GM04503 (cell line): ENCODE data around the gene LCE1F.

Source experiments
- DNase-seq: peaks from one replicate; pipeline ENCODE4 v3.0.0-alpha.2; 2012; ENCODE audit warnings: low read depth

LCE1F gene

GRCh38 chr1:152776361-152776760 lies 1.4 kb downstream of the LCE1F start:
- DNase-seq: no peak

- DNase-seq: no peak
Measured at GRCh38 chr1:152777510-152778137, 2.7 kb downstream of the LCE1F start.

- DNase-seq: no peak
Measured at GRCh38 chr1:152783095-152783494, 8.2 kb downstream of the LCE1F start.

- DNase-seq: no peak
Measured at GRCh38 chr1:152786077-152786476, 11.1 kb downstream of the LCE1F start, which contains the start of gene LCE1E. Gene LCE1E (plus strand): TSS chr1:152786257. CDS start chr1:152787300, 1,043 bp downstream.

- DNase-seq: no peak
Measured at GRCh38 chr1:152795686-152796085, 20.7 kb downstream of the LCE1F start.

GRCh38 chr1:152796421-152796820 lies 21.5 kb downstream of the LCE1F start, which contains the start of gene LCE1D:
Gene LCE1D (plus strand): TSS chr1:152796721. CDS start chr1:152797795, 1,074 bp downstream.
- DNase-seq: no peak

GRCh38 chr1:152801333-152801732 lies 26.4 kb downstream of the LCE1F start:
- DNase-seq: no peak

- DNase-seq: no peak
Measured at GRCh38 chr1:152806576-152806975, 31.6 kb downstream of the LCE1F start, which contains the start of gene LCE1C. Gene LCE1C (minus strand): TSS chr1:152806651. CDS start chr1:152805478, 1,173 bp downstream.

GRCh38 chr1:152811050-152811449 lies 36.1 kb downstream of the LCE1F start:
- DNase-seq: no peak

- no peak for DNase-seq
Measured at GRCh38 chr1:152811671-152812070, 36.7 kb downstream of the LCE1F start, which contains the start of gene LCE1B. Gene LCE1B (plus strand): TSS chr1:152811971. CDS start chr1:152812447, 476 bp downstream.

- DNase-seq: no peak
Measured at GRCh38 chr1:152817309-152817708, 42.4 kb downstream of the LCE1F start.

- DNase-seq: no peak
Measured at GRCh38 chr1:152823294-152823693, 48.4 kb downstream of the LCE1F start.

- DNase-seq: no peak
Measured at GRCh38 chr1:152824964-152825363, 50.0 kb downstream of the LCE1F start.
